H1 (cell line): ENCODE results near the gene GJD2.

Experiments used
- BCL11A ChIP-seq, 2 experiments: IDR thresholded peaks; one replicate each; pipeline ENCODE4 v1.6.1; 2011; ENCODE audit warnings: low read depth in 2 of 2, low read length in 2 of 2, mild to moderate bottlenecking in 2 of 2
- EZH2 ChIP-seq: fragments of 200-600 bp; sonication (generic); IDR thresholded peaks from 2 replicates; pipeline ENCODE4 v1.7.1; 2012; ENCODE audit warnings: low read depth, mild to moderate bottlenecking, moderate library complexity, low read length, inconsistent platforms; ENCODE audit not compliant: severe bottlenecking
- POLR2A ChIP-seq, 2 experiments: IDR thresholded peaks; 1 replicate in 1 of 2; 2 replicates in 1 of 2; pipeline ENCODE4 v1.6.1; 2011; ENCODE audit warnings: low read depth in 2 of 2, low read length in 2 of 2, mild to moderate bottlenecking in 2 of 2; ENCODE audit errors: control extremely low read depth in 1 of 2
- POLR2AphosphoS5 ChIP-seq: IDR thresholded peaks from 2 replicates; pipeline ENCODE4 v1.6.1; 2011; ENCODE audit warnings: low read depth, low read length
- RAD21 ChIP-seq, 2 experiments: IDR thresholded peaks in 1 of 2; conservative IDR thresholded peaks in 1 of 2; 2 replicates each; pipeline ENCODE4 v1.6.1; 2011; ENCODE audit warnings: low read depth in 2 of 2, low read length in 2 of 2, improper control_type of control experiment in 1 of 2, inconsistent platforms in 1 of 2, mild to moderate bottlenecking in 1 of 2, moderate library complexity in 1 of 2
- SUZ12 ChIP-seq: fragments of 200-600 bp; sonication (generic); IDR thresholded peaks from 2 replicates; pipeline ENCODE4 v1.6.1; 2012; ENCODE audit warnings: mild to moderate bottlenecking, inconsistent platforms, low read length, moderate library complexity, mixed read lengths
- TAF1 ChIP-seq: IDR thresholded peaks from 2 replicates; pipeline ENCODE4 v1.6.1; 2011; ENCODE audit warnings: mild to moderate bottlenecking, low read depth, low read length
- TBP ChIP-seq: IDR thresholded peaks from 2 replicates; pipeline ENCODE4 v1.6.1; 2011; ENCODE audit warnings: low read depth, low read length, improper control_type of control experiment
- TF ChIP-seq, protein P1 (sequence below), 3 experiments: IDR thresholded peaks; 1 replicate in 2 of 3; 2 replicates in 1 of 3; pipeline versions ENCODE4 v1.5.1 to v1.6.1; 2011; ENCODE audit warnings: low read length in 3 of 3, mild to moderate bottlenecking in 3 of 3, inconsistent platforms in 2 of 3, low read depth in 1 of 3, moderate library complexity in 1 of 3; ENCODE audit not compliant: insufficient read depth in 1 of 3; ENCODE audit errors: control extremely low read depth in 1 of 3

DNA sequence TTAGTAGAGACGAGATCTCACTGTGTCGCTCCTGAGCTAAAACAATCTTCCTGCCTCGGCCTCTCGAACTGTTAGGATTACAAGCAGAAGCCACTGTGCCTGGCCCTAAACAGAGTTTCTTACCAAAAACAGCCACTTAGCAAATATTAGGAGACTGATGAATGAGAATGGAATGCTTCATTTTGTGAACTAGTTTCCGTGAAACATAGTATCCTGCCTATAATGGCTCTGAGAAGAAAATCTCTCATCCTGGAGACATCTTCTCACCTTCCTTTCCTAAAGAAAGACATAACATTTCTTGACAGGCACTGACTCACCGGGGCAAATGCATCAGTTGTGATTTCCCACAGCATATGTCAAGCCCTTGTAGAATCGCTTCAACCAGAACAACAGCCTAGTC is 44.9 kb downstream of the GJD2 start:
- no peak for TF ChIP-seq POLR2AphosphoS5
- TF ChIP-seq EZH2: no peak
- TF ChIP-seq TAF1: no peak
- no peak for TF ChIP-seq BCL11A (IDR thresholded peaks at IDR 0.05; ENCODE audit: low read depth in 2 of 2, low read length in 2 of 2)
- no peak for TF ChIP-seq POLR2A (IDR thresholded peaks at IDR 0.05; ENCODE audit: control extremely low read depth in 1 of 2, low read depth in 2 of 2, low read length in 2 of 2)
- TF ChIP-seq, protein P1, sequence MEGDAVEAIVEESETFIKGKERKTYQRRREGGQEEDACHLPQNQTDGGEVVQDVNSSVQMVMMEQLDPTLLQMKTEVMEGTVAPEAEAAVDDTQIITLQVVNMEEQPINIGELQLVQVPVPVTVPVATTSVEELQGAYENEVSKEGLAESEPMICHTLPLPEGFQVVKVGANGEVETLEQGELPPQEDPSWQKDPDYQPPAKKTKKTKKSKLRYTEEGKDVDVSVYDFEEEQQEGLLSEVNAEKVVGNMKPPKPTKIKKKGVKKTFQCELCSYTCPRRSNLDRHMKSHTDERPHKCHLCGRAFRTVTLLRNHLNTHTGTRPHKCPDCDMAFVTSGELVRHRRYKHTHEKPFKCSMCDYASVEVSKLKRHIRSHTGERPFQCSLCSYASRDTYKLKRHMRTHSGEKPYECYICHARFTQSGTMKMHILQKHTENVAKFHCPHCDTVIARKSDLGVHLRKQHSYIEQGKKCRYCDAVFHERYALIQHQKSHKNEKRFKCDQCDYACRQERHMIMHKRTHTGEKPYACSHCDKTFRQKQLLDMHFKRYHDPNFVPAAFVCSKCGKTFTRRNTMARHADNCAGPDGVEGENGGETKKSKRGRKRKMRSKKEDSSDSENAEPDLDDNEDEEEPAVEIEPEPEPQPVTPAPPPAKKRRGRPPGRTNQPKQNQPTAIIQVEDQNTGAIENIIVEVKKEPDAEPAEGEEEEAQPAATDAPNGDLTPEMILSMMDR (IDR thresholded peaks at IDR 0.05; ENCODE audit: control extremely low read depth in 1 of 3, insufficient read depth in 1 of 3, low read depth in 1 of 3, low read length in 3 of 3): no peak
- TF ChIP-seq TBP: no peak
- no peak for TF ChIP-seq SUZ12
- TF ChIP-seq RAD21 (IDR thresholded peaks at IDR 0.05 in 1 of 2, conservative IDR thresholded peaks at IDR 0.05 in 1 of 2; ENCODE audit: low read depth in 2 of 2, low read length in 2 of 2): no peak
